ENCODE data around the gene COLQ.

DNA sequence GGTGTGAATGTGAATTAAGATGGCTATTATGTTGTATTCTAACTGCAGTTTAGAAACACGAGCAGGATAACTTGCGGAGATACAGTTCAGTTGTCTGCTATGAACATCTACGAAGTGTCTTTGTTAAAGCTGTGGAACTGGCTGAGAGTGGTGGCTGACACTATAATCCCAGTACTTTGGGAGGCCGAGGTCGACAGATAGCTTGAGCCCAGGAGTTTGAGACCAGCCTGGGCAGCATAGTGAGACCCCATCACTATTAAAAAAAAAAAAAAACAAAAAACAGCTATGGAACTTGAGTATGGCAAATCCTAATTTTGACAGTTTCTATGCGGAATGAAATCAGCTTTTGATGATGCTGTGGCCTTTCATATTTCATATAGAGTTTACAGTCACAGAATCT lies 92.4 kb downstream of the COLQ start:
- TF ChIP-seq EZH2 (IDR thresholded peaks at IDR 0.05; ENCODE audit: insufficient read depth, poor library complexity, severe bottlenecking) (no peak), EZH2phosphoT487 (IDR thresholded peaks at IDR 0.05; ENCODE audit: insufficient read depth, low read depth) (no peak)
